SU-DHL-6 (cell line): ENCODE measurements around the gene SCN5A.

ENCODE experiments used
- CTCF ChIP-seq: fragments of 200-600 bp; sonication (generic); IDR thresholded peaks from one replicate; pipeline ENCODE4 v1.5.1; 2017; ENCODE audit warnings: antibody characterized with exemption, mild to moderate bottlenecking, low read length, moderate library complexity; ENCODE audit not compliant: insufficient read depth, poor library complexity, severe bottlenecking
- EZH2phosphoT487 ChIP-seq: fragments of 200-600 bp; sonication (generic), shearing (Covaris generic); conservative IDR thresholded peaks from 2 replicates; pipeline ENCODE4 v1.6.1; 2018; ENCODE audit warnings: mild to moderate bottlenecking, antibody characterized with exemption, low read length, moderate library complexity, mixed read lengths

DNA sequence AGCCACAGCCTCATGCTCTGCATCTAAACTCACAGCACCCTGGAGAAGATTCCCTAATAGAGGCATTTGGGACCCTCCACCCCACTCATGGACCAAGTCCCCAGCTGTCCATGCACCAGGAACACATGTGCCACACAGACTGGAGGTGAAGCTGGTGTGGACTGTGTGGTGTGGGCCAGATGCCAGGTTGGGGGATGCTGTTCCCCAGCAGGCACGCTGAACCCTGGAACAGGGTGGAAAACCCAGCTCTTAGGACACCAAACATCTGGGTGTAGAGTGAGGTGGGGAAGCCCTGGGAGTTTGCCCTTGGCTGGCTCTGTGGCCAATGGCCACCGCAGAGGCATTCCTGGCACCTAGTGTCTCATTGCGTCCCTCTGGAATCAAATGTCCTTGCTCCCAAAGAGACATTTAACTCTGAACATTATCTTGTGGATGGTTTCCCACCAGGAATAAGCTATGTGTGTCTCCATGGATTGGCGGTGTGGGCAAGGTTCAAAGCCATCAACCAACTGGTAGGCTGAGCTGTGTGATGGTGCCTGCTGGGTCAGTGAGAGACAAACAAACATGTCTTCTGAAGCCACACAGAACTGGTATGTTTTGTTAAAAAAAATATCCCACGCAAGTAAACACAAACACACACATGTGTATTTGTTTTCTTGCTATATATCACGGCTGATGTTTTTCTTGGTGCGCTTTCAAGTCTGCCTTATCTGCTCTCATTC is 88.3 kb downstream of the SCN5A start:
- TF ChIP-seq CTCF (no peak), EZH2phosphoT487 (no peak)
